Measurements from ENCODE around the gene TTC33. TPM values are rescaled to one million over a fixed set of nuclear protein-coding genes. Genes with fewer than 3 reads are reported as not detected.

TTC33 gene
- total RNA-seq, 1 donor from 2014 or later = 7.0 TPM

- Histone ChIP-seq H3K36me3 (no peaks in the 10 kb centered on the region), H3K27me3 (no peaks in the 10 kb centered on the region), H3K9me3 (no peaks in the 10 kb centered on the region), H3K4me1 (no peaks in the 10 kb centered on the region), H3K27ac (no peak overlapping the region), H3K4me3 (no peak overlapping the region)
- no peak for TF ChIP-seq CTCF (IDR thresholded peaks at IDR 0.05)
- intact Hi-C loops (cut with DNase I) = no loop called here
- DNase-seq (ENCODE audit: low spot score in 2 of 2) = no peak
Measured at GRCh38 chr5:40547994-40548575, 207.7 kb downstream of the TTC33 start.

GRCh38 chr5:40547557-40547956 is 208.2 kb downstream of the TTC33 start:
- intact Hi-C loops (cut with DNase I) = no loop called here
- H3K4me1 ChIP-seq = no peaks in the 10 kb centered on the region
- H3K27ac ChIP-seq = no peak overlapping the region
- H3K9me3 ChIP-seq = no peaks in the 10 kb centered on the region
- no peaks in the 10 kb centered on the region for H3K27me3 ChIP-seq
- no peaks in the 10 kb centered on the region for H3K36me3 ChIP-seq
- no peak for TF ChIP-seq CTCF (IDR thresholded peaks at IDR 0.05)
- DNase-seq (ENCODE audit: low spot score in 2 of 2) = no peak
- H3K4me3 ChIP-seq = no peak overlapping the region

GRCh38 chr5:40540301-40540700 is 215.5 kb downstream of the TTC33 start:
- Histone ChIP-seq H3K27ac (no peak overlapping the region), H3K4me1 (no peaks in the 10 kb centered on the region), H3K4me3 (no peak overlapping the region), H3K27me3 (no peaks in the 10 kb centered on the region), H3K9me3 (no peaks in the 10 kb centered on the region), H3K36me3 (no peaks in the 10 kb centered on the region)
- intact Hi-C loops (cut with DNase I) = no loop called here
- DNase-seq (ENCODE audit: low spot score in 2 of 2) = no peak
- no peak for TF ChIP-seq CTCF (IDR thresholded peaks at IDR 0.05)

GRCh38 chr5:40524677-40525076 is 231.1 kb downstream of the TTC33 start:
- no peak for DNase-seq (ENCODE audit: low spot score in 2 of 2)
- Histone ChIP-seq H3K4me1 (no peaks in the 10 kb centered on the region), H3K36me3 (no peaks in the 10 kb centered on the region), H3K27ac (no peak overlapping the region), H3K4me3 (no peak overlapping the region), H3K27me3 (no peaks in the 10 kb centered on the region), H3K9me3 (no peaks in the 10 kb centered on the region)
- intact Hi-C loops (cut with DNase I) = no loop called here
- TF ChIP-seq CTCF (IDR thresholded peaks at IDR 0.05) = no peak

- Histone ChIP-seq H3K36me3 (no peaks in the 10 kb centered on the region), H3K9me3 (no peaks in the 10 kb centered on the region), H3K4me1 (no peaks in the 10 kb centered on the region), H3K4me3 (no peak overlapping the region), H3K27me3 (no peaks in the 10 kb centered on the region), H3K27ac (no peak overlapping the region)
- DNase-seq (ENCODE audit: low spot score in 2 of 2) = no peak
- intact Hi-C loops (cut with DNase I) = no loop called here
- no peak for TF ChIP-seq CTCF (IDR thresholded peaks at IDR 0.05)
Measured at GRCh38 chr5:40521925-40522324, 233.8 kb downstream of the TTC33 start.
